HUES64 (cell line): ENCODE data around the gene NR2E1.
A peak's percentile ranks its signal among the peaks of the same experiment; 100 is the strongest.

Source experiments
- H3K27ac ChIP-seq: 2 replicates; pipeline ENCODE4 v1.7.0; 2013; ENCODE audit warnings: low read depth, low read length, inconsistent platforms
- H3K27me3 ChIP-seq: 2 replicates; pipeline ENCODE4 v1.6.1; 2013; ENCODE audit warnings: mild to moderate bottlenecking, low read length; ENCODE audit not compliant: insufficient read depth
- H3K36me3 ChIP-seq: 2 replicates; pipeline ENCODE4 v1.6.1; 2013; ENCODE audit warnings: mild to moderate bottlenecking, low read length; ENCODE audit not compliant: insufficient read depth
- H3K4me1 ChIP-seq: 2 replicates; pipeline ENCODE4 v1.6.1; 2013; ENCODE audit warnings: mild to moderate bottlenecking, low read length, moderate library complexity; ENCODE audit not compliant: insufficient read depth
- H3K4me3 ChIP-seq: 2 replicates; pipeline ENCODE4 v1.5.1; 2013; ENCODE audit warnings: mild to moderate bottlenecking, low read length, moderate library complexity
- H3K9ac ChIP-seq: 2 replicates; pipeline ENCODE4 v1.6.1; 2013; ENCODE audit warnings: mild to moderate bottlenecking, low read depth, low read length
- H3K9me3 ChIP-seq: 2 replicates; pipeline ENCODE4 v1.6.1; 2013; ENCODE audit warnings: low read depth, low read length; ENCODE audit not compliant: insufficient read depth
- WGBS: fragments of 150-250, 120-280 bp; methylation state at CpG from one replicate; pipeline ENCODE4 v1.1.7; 2013; ENCODE audit warnings: missing lambda C conversion rate; 5-methylcytosine and 5-hydroxymethylcytosine counted together

NR2E1 gene

GRCh38 chr6:108156938-108157233 is 8.9 kb upstream of the NR2E1 start:
- Histone ChIP-seq H3K4me3 (peak overlapping the region; percentile 8; the same call in 1 of the 2 replicates), H3K27ac (no peak overlapping the region), H3K9ac (no peak overlapping the region), H3K4me1 (peaks cover 22% of the 10 kb centered on the region), H3K27me3 (peaks cover 100% of the 10 kb centered on the region), H3K9me3 (no peaks in the 10 kb centered on the region), H3K36me3 (no peaks in the 10 kb centered on the region)
- 5% methylated on average over 7 of the region's 8 CpGs for WGBS

DNA sequence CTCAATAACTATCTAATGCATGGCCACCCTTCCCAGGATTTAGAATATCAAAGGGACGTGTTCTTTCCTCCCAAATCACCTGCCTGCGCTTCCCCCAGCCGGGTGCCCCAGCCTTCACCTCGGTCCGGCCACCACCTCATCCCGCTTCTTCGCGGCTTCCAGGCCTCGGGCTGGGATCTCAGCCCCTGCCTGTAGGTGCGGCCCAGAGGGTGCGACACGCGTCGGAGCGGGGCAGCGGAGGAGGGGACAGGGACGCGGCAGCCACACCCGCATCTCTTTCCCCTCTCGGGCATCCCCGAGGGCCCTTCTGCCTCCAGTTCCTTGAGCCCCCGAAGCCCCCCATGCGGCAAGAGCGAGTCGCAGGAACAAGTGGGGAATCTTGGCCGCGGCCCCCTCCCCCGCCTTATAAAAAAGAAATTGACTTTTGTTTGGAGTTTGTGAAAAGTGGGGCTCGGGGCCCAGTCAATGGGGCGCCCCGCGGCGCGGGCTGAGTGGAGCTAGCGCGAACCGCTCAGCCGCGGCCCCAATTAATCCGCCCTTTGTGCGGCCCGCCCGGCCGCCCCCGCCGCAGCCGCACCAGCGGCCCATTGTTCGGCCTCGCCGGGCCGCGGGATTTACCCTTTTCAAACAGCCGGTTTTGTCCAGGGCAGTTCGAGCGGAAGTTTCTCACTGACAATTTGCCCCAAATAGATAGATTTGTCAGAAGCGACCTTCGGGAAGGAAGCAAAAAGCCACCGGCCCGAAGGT is 8.4 kb upstream of the NR2E1 start:
- H3K9me3 ChIP-seq, result no peaks in the 10 kb centered on the region
- WGBS, result under 1% methylated on average over 60 of the region's 60 CpGs
- H3K4me1 ChIP-seq, result peaks cover 22% of the 10 kb centered on the region
- peak overlapping the region; percentile 8; the same call in 1 of the 2 replicates for H3K4me3 ChIP-seq
- peaks cover 100% of the 10 kb centered on the region for H3K27me3 ChIP-seq
- no peak overlapping the region for H3K9ac ChIP-seq
- no peak overlapping the region for H3K27ac ChIP-seq
- H3K36me3 ChIP-seq, result no peaks in the 10 kb centered on the region

DNA sequence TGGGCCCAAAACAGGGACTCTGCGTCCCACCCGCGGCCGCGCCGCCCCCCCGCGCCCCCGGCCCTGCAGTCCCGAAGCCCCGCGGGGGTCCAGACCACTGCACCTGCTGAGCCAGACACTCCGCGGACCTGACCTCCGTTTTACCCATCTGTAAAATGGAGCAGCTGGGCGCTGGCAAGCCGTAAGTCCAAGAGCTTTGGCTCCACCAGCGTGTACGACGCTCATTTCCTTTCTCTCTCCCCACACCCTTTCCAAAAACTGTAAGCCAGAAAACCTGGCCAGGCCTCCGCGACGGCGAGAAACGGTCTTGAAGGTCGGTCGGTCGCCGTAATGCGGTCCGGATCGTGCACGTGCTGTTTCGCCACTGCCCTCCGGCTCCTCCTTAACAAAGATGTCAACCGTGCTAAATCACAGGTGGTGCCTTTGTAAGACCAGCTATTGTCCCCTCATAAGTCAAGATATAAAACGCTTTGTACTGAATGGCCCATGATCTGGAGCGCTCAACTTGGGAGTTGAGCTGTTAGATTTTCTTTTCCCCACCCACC is 7.8 kb upstream of the NR2E1 start:
- Histone ChIP-seq H3K9ac (no peak overlapping the region), H3K36me3 (no peaks in the 10 kb centered on the region), H3K9me3 (no peaks in the 10 kb centered on the region), H3K27me3 (peaks cover 100% of the 10 kb centered on the region), H3K4me1 (peaks cover 22% of the 10 kb centered on the region), H3K27ac (no peak overlapping the region), H3K4me3 (no peak overlapping the region)
- WGBS, result 1% methylated on average over 37 of the region's 38 CpGs

- Histone ChIP-seq H3K27me3 (peaks cover 100% of the 10 kb centered on the region), H3K27ac (no peak overlapping the region), H3K9ac (no peak overlapping the region), H3K9me3 (no peaks in the 10 kb centered on the region), H3K4me1 (peaks cover 25% of the 10 kb centered on the region), H3K36me3 (no peaks in the 10 kb centered on the region), H3K4me3 (no peak overlapping the region)
- 6% methylated on average over 5 of the region's 5 CpGs for WGBS
Observed at GRCh38 chr6:108159981-108160380, 5.8 kb upstream of the NR2E1 start.

DNA sequence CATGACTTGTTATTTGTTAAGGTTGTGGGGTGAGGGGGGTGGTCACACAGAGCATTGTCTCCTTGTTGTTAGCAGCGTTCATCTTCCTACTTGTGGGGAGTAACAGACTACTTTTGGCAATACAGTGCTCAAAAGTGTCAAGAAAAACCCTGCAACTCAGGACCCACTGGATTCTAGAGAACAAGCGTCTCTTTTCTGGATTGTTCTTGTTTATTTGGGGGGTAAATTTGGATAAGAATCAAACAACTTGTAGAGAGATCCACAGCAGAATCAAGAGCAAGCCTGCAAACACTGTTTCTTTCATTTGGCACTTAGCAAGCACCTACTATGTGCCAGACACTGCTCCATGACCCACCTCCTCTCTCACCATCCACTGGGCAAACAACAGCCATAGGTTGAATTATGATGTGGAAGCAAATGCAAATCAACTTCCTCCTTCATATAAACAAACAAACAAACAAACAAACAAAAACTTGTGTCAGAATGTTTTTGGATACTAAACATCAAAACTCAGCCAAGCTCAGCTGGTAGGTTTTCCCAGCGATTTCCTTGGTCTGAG is 4.0 kb upstream of the NR2E1 start:
- H3K27ac ChIP-seq, result no peak overlapping the region
- H3K9ac ChIP-seq, result no peak overlapping the region
- H3K36me3 ChIP-seq, result no peaks in the 10 kb centered on the region
- peaks cover 100% of the 10 kb centered on the region for H3K27me3 ChIP-seq
- H3K4me1 ChIP-seq, result peaks cover 27% of the 10 kb centered on the region
- no peaks in the 10 kb centered on the region for H3K9me3 ChIP-seq
- H3K4me3 ChIP-seq, result no peak overlapping the region
- WGBS, result 15% methylated on average over 3 of the region's 3 CpGs

DNA sequence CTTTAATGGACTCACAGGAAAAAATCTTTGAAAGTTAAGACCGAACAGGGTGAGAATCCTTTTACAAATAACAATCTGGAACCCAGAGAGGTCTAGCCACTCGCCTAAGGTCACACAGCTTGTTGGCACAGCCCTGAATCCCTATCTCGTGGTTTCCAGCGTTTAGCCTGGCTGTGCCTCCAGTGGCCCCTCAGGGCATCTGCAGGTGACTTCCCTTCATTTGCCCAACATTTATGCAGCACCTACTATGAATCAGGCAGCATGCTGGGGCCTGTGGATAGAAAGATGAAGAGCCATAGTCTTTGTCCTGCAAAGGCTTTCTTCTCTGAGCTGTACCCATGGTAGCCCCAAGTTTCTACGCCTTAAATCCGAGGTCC is 2.6 kb upstream of the NR2E1 start:
- no peaks in the 10 kb centered on the region for H3K9me3 ChIP-seq
- no peak overlapping the region for H3K4me3 ChIP-seq
- WGBS, result 8% methylated on average over 6 of the region's 6 CpGs
- no peak overlapping the region for H3K27ac ChIP-seq
- H3K9ac ChIP-seq, result no peak overlapping the region
- H3K4me1 ChIP-seq, result peaks cover 34% of the 10 kb centered on the region
- H3K27me3 ChIP-seq, result peaks cover 100% of the 10 kb centered on the region
- H3K36me3 ChIP-seq, result no peaks in the 10 kb centered on the region

GRCh38 chr6:108163644-108164542 is 1.9 kb upstream of the NR2E1 start:
- Histone ChIP-seq H3K4me3 (peak overlapping the region; percentile 43), H3K36me3 (no peaks in the 10 kb centered on the region), H3K4me1 (peaks cover 38% of the 10 kb centered on the region), H3K27me3 (peaks cover 100% of the 10 kb centered on the region), H3K9ac (no peak overlapping the region), H3K9me3 (no peaks in the 10 kb centered on the region), H3K27ac (no peak overlapping the region)
- WGBS, result 4% methylated on average over 41 of the region's 41 CpGs

DNA sequence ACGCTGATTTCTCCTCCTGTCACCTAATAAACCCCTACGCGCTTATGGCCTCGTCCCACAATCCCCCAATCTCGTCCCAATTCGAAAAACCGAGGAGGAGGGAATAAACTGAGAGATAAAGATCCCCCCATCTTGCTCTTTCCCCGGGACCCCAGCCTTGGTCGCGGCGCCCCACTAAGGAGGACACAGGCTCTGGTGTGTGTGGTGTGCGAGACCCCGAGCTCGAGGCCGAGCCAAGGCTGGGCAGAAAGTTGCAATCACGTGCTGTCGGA is 1.3 kb upstream of the NR2E1 start:
- Histone ChIP-seq H3K4me3 (peak overlapping the region; percentile 43), H3K27me3 (peaks cover 100% of the 10 kb centered on the region), H3K9ac (no peak overlapping the region), H3K27ac (no peak overlapping the region), H3K9me3 (no peaks in the 10 kb centered on the region), H3K36me3 (no peaks in the 10 kb centered on the region), H3K4me1 (peaks cover 41% of the 10 kb centered on the region)
- WGBS, result under 1% methylated on average over 14 of the region's 17 CpGs

GRCh38 chr6:108164815-108165706 is 761 bp upstream of the NR2E1 start:
- peak overlapping the region; percentile 43 for H3K4me3 ChIP-seq

GRCh38 chr6:108166664-108167448 is 1.0 kb downstream of the NR2E1 start:
- 1% methylated on average over 58 of the region's 58 CpGs for whole genome bisulfite sequencing
- Histone ChIP-seq H3K4me1 (peaks cover 47% of the 10 kb centered on the region), H3K4me3 (peak overlapping the region; percentile 43), H3K9me3 (no peaks in the 10 kb centered on the region), H3K27me3 (peaks cover 100% of the 10 kb centered on the region), H3K36me3 (no peaks in the 10 kb centered on the region), H3K27ac (no peak overlapping the region), H3K9ac (no peak overlapping the region)

More at GRCh38 chr6:108164815-108165706, 761 bp upstream of the NR2E1 start:
- Histone ChIP-seq H3K4me1 (peaks cover 37% of the 10 kb centered on the region; the same call in 1 of the 2 replicates), H3K27me3 (peaks cover 100% of the 10 kb centered on the region), H3K36me3 (no peaks in the 10 kb centered on the region), H3K27ac (no peak overlapping the region), H3K9ac (no peak overlapping the region), H3K9me3 (no peaks in the 10 kb centered on the region)
- WGBS, result 1% methylated on average over 69 of the region's 69 CpGs
